ENCODE results near the gene IRF6. TPM values are rescaled to one million over a fixed set of nuclear protein-coding genes. Genes with fewer than 3 reads are reported as not detected.
A peak's percentile ranks its signal among the peaks of the same experiment; 100 is the strongest.

IRF6 gene
- total and polyA plus RNA-seq, 11 donors: 1.5 to 99.4 (median 41.9) TPM

DNA sequence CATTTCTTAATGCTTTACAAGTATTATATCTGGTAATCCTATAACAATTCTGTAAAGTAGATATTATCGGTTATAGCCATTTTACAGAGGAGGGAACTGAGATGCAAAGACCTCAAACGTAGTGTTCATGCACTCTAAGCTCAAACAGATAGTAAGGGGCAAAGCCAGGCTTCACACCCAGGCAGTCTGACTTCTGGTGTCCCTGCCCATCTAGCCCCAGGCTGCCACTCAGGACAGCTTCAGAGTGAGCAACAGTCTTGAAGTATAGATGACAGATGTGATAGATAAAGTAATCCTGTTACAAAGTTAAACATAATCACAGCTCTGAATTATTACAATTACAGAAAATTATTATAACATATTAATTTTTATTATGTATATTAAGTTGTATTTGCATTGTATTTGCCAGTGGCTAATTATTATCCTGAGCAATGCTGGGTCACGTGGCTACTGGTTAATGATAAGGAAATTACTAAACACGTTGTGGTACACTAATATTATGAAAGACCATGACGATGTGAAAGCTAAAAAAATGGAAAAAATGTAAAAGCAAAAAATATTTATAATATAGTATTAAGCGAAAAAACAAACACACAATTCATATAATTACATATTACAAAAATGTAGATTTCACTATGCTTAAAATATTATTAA lies 56.1 kb downstream of the IRF6 start:
- 76 to 85% (median 83%) methylated on average over 6 of the region's 6 CpGs for WGBS, 4 donors
- H3K36me3 ChIP-seq: no peaks in the 10 kb centered on the region
- peaks cover 0 to 46% (median 9%) of the 10 kb centered on the region in 12 donors for H3K4me1 ChIP-seq
- peak overlapping the region in 1 of 12 donors; percentile 77 for H3K27ac ChIP-seq
- no peaks in the 10 kb centered on the region for H3K9me3 ChIP-seq
- intact Hi-C loops (cut with DNase I): loop anchor here (2.0 to 10.0 kb wide), 9 partner anchors 47 to 173 kb away; partner anchors contain the start of genes CAMK1G (in 1 of the 10) and HSD11B1 (in 1 of the 10)
- ATAC-seq (no peak), DNase-seq (no peak)
- H3K4me3 ChIP-seq: no peak overlapping the region
- H3K27me3 ChIP-seq: no peaks in the 10 kb centered on the region
- TF ChIP-seq, protein P1, sequence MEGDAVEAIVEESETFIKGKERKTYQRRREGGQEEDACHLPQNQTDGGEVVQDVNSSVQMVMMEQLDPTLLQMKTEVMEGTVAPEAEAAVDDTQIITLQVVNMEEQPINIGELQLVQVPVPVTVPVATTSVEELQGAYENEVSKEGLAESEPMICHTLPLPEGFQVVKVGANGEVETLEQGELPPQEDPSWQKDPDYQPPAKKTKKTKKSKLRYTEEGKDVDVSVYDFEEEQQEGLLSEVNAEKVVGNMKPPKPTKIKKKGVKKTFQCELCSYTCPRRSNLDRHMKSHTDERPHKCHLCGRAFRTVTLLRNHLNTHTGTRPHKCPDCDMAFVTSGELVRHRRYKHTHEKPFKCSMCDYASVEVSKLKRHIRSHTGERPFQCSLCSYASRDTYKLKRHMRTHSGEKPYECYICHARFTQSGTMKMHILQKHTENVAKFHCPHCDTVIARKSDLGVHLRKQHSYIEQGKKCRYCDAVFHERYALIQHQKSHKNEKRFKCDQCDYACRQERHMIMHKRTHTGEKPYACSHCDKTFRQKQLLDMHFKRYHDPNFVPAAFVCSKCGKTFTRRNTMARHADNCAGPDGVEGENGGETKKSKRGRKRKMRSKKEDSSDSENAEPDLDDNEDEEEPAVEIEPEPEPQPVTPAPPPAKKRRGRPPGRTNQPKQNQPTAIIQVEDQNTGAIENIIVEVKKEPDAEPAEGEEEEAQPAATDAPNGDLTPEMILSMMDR (IDR thresholded peaks at IDR 0.05): no peak
- no peak for TF ChIP-seq POLR2A (IDR thresholded peaks at IDR 0.05)

DNA sequence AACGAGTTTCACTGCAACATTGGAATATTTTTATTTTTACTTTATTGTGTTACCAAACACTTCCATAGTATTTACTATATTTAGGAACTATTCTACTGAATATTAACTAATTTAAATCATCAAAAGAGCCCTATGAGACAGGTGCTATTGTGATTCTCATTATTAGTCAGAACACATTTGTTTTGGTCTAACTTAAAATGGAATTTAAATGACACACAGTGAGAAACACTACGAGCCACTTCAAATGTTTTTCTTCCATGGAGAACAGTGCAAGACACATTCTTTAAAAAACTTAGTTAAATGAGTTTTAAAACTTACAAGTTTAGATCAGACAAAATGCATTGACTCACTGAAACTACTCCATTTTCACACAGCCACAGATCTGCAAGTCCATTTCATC lies 56.7 kb downstream of the IRF6 start:
- Histone ChIP-seq H3K27me3 (no peaks in the 10 kb centered on the region), H3K27ac (no peak overlapping the region), H3K9me3 (no peaks in the 10 kb centered on the region), H3K4me1 (peaks cover 0 to 45% (median 9%) of the 10 kb centered on the region in 12 donors), H3K36me3 (no peaks in the 10 kb centered on the region), H3K4me3 (no peak overlapping the region)
- DNase-seq: no peak
- intact Hi-C loops (cut with DNase I): loop anchor here (2.0 to 10.0 kb wide), 9 partner anchors 47 to 172 kb away; partner anchors contain the start of genes CAMK1G (in 1 of the 10) and HSD11B1 (in 1 of the 10)
- no peak for ATAC-seq
- TF ChIP-seq POLR2A (IDR thresholded peaks at IDR 0.05): no peak
- TF ChIP-seq, protein P1 (IDR thresholded peaks at IDR 0.05): no peak
- WGBS, 4 donors: 73 to 86% (median 75%) methylated on average over 2 of the region's 2 CpGs

DNA sequence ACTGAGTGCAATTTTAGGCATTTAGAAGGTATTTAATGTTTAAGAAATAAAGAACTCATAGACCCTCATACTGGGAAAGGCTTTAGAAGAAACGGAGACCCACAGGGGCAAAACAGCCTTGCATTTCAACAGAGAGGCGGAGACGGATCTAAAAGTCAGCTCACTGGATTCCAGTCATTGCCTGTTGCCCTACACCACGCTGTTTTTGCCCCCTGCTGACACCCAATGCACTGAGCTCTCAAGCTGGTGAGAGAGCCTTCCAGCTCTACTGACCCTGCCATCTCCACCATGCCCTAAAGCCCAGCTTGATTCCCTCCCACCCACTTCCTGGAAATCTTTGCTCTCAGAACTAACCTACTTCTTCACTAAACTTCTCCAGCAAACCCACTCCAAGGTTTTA lies 57.3 kb downstream of the IRF6 start:
- ATAC-seq (no peak), DNase-seq (no peak)
- no peak overlapping the region for H3K4me3 ChIP-seq
- no peak for TF ChIP-seq POLR2A (IDR thresholded peaks at IDR 0.05)
- TF ChIP-seq, protein P1 (IDR thresholded peaks at IDR 0.05): no peak
- H3K4me1 ChIP-seq: peaks cover 0 to 45% (median 9%) of the 10 kb centered on the region in 12 donors
- H3K9me3 ChIP-seq: no peaks in the 10 kb centered on the region
- intact Hi-C loops (cut with DNase I): loop anchor here (2.0 to 10.0 kb wide), 9 partner anchors 46 to 172 kb away; partner anchors contain the start of genes CAMK1G (in 1 of the 10) and HSD11B1 (in 1 of the 10)
- no peaks in the 10 kb centered on the region for H3K36me3 ChIP-seq
- no peaks in the 10 kb centered on the region for H3K27me3 ChIP-seq
- peak overlapping the region in 1 of 12 donors; percentile 45 for H3K27ac ChIP-seq
- 69 to 82% (median 78%) methylated on average over 4 of the region's 4 CpGs for WGBS, 4 donors

DNA sequence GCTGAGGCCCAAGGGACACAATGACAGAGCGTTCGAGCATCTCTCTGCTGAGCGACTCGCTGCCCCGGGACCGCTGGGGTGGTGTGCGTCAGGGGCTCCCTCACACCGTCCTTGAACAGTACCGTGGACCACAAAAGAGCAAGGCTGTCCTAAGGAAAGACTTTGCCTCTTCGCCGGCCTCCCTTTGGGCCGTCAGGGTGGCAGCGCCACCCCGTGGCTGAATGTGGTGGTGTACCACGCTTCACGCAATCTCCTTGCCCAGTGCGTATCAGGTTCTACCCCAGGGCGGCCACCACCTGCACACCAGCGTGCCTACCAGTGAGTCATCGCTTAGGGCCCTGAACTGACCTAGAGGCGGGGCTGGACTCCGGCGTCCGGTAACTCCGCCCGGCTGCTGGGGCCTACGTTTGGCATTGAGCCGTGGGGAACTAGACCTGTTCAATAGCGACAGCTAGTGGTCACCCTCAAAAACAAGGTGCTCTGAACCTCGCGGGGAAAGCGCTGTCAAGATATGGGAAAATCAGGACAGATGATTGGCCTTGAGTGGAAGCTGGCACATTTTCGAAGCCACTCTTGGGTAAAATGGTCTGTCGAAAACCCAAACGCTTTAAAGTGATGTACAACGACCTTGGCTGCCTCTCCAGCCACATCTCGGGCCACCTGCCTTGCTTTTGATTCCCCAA lies 58.2 kb downstream of the IRF6 start:
- H3K4me1 ChIP-seq: peaks cover 0 to 53% (median 17%) of the 10 kb centered on the region in 12 donors
- peak overlapping the region in 11 of 12 donors; percentile 15 to 72 (median 48) for H3K27ac ChIP-seq
- WGBS, 4 donors: 15 to 32% (median 19%) methylated on average over 18 to 37 of the region's 37 CpGs
- no peak for TF ChIP-seq POLR2A (IDR thresholded peaks at IDR 0.05)
- TF ChIP-seq, protein P1 (IDR thresholded peaks at IDR 0.05): peak; percentile 77 to 96 (median 92)
- intact Hi-C loops (cut with DNase I): loop anchor here (1.0 to 10.0 kb wide), 16 partner anchors 37 to 179 kb away; partner anchors contain the start of genes C1orf74 (in 1 of the 10), CAMK1G (in 1 of the 10) and HSD11B1 (in 1 of the 10)
- peak; percentile 97 to 99 (median 99) for ATAC-seq
- no peaks in the 10 kb centered on the region for H3K9me3 ChIP-seq
- DNase-seq: peak; percentile 90 to 96 (median 92)
- peak overlapping the region in 10 of 12 donors; percentile 14 to 51 (median 35) for H3K4me3 ChIP-seq
- H3K27me3 ChIP-seq: no peaks in the 10 kb centered on the region
- H3K36me3 ChIP-seq: no peaks in the 10 kb centered on the region
